H9 (cell line): ENCODE measurements around the gene CCDC149. TPM values are rescaled to one million over a fixed set of nuclear protein-coding genes. Genes with fewer than 3 reads are reported as not detected.

Experiments used
- DNase-seq: peaks from one replicate; pipeline ENCODE4 v3.0.0-alpha.2; 2017
- H2AFZ ChIP-seq: one replicate; pipeline ENCODE4 v1.6.1; 2013; ENCODE audit warnings: mild to moderate bottlenecking, low read length, control low read depth, moderate library complexity
- H2AK5ac ChIP-seq: 2 replicates; pipeline ENCODE4 v1.6.1; 2013; ENCODE audit warnings: low read length, control low read depth, mixed read lengths; ENCODE audit not compliant: insufficient read length
- H2BK120ac ChIP-seq: one replicate; pipeline ENCODE4 v1.6.1; 2013; ENCODE audit warnings: low read depth, mild to moderate bottlenecking, low read length, control low read depth, inconsistent platforms; ENCODE audit not compliant: poor library complexity, severe bottlenecking
- H2BK12ac ChIP-seq: 2 replicates; pipeline ENCODE4 v1.6.1; 2013; ENCODE audit warnings: low read length, control low read depth, mixed read lengths, low read depth; ENCODE audit not compliant: insufficient read length
- H2BK15ac ChIP-seq: 2 replicates; pipeline ENCODE4 v1.6.1; 2013; ENCODE audit warnings: low read depth, low read length, control low read depth
- H2BK20ac ChIP-seq: one replicate; pipeline ENCODE4 v1.6.1; 2013; ENCODE audit warnings: low read depth, mild to moderate bottlenecking, low read length, control low read depth, inconsistent platforms; ENCODE audit not compliant: poor library complexity, severe bottlenecking
- H2BK5ac ChIP-seq: 2 replicates; pipeline ENCODE4 v1.6.1; 2013; ENCODE audit warnings: low read length, control low read depth, mixed read lengths; ENCODE audit not compliant: insufficient read length
- H3K14ac ChIP-seq: 2 replicates; pipeline ENCODE4 v1.6.1; 2013; ENCODE audit warnings: low read length, control low read depth; ENCODE audit not compliant: insufficient read depth
- H3K18ac ChIP-seq: 2 replicates; pipeline ENCODE4 v1.6.1; 2013; ENCODE audit warnings: low read depth, mild to moderate bottlenecking, mixed read lengths, low read length, control low read depth; ENCODE audit not compliant: insufficient read length
- H3K23ac ChIP-seq: 2 replicates; pipeline ENCODE4 v1.6.1; 2013; ENCODE audit warnings: low read length, control low read depth, mixed read lengths, low read depth; ENCODE audit not compliant: insufficient read length
- H3K23me2 ChIP-seq: 2 replicates; pipeline ENCODE4 v1.6.1; 2013; ENCODE audit warnings: low read depth, mild to moderate bottlenecking, mixed read lengths, low read length, control low read depth; ENCODE audit not compliant: insufficient read length, poor library complexity, severe bottlenecking
- H3K27ac ChIP-seq: 2 replicates; pipeline ENCODE4 v1.5.1; 2013; ENCODE audit warnings: low read length, control low read depth, mixed read lengths, low read depth; ENCODE audit not compliant: insufficient read length
- H3K27me3 ChIP-seq: 2 replicates; pipeline ENCODE4 v1.6.1; 2013; ENCODE audit warnings: low read length, control low read depth, inconsistent platforms; ENCODE audit not compliant: insufficient read depth
- H3K4ac ChIP-seq: 2 replicates; pipeline ENCODE4 v1.6.1; 2013; ENCODE audit warnings: low read depth, mild to moderate bottlenecking, control low read depth, inconsistent platforms, low read length, moderate library complexity
- H3K4me1 ChIP-seq: 2 replicates; pipeline ENCODE4 v1.6.1; 2013; ENCODE audit warnings: low read length, control low read depth, inconsistent platforms; ENCODE audit not compliant: insufficient read depth
- H3K4me2 ChIP-seq: 2 replicates; pipeline ENCODE4 v1.6.1; 2013; ENCODE audit warnings: low read length, control low read depth, mixed read lengths; ENCODE audit not compliant: insufficient read length, insufficient read depth
- H3K56ac ChIP-seq: 2 replicates; pipeline ENCODE4 v1.6.1; 2013; ENCODE audit warnings: low read depth, mild to moderate bottlenecking, mixed read lengths, low read length, control low read depth; ENCODE audit not compliant: insufficient read length
- H3K79me1 ChIP-seq: 2 replicates; pipeline ENCODE4 v1.6.1; 2013; ENCODE audit warnings: low read depth, mild to moderate bottlenecking, moderate library complexity, low read length, control low read depth, inconsistent platforms; ENCODE audit not compliant: insufficient read depth, poor library complexity, severe bottlenecking
- H3K79me2 ChIP-seq: 2 replicates; pipeline ENCODE4 v1.6.1; 2013; ENCODE audit warnings: low read length, control low read depth, inconsistent platforms; ENCODE audit not compliant: insufficient read depth
- H3K9ac ChIP-seq: 2 replicates; pipeline ENCODE4 v1.6.1; 2013; ENCODE audit warnings: low read length, control low read depth, mixed read lengths; ENCODE audit not compliant: insufficient read length; ENCODE audit errors: extremely low read depth
- H3K9me3 ChIP-seq: one replicate; pipeline ENCODE4 v1.6.1; 2013; ENCODE audit warnings: low read depth, low read length, inconsistent platforms; ENCODE audit not compliant: control insufficient read depth
- H3T11ph ChIP-seq: one replicate; pipeline ENCODE4 v1.6.1; 2013; ENCODE audit warnings: mild to moderate bottlenecking, low read length, control low read depth, inconsistent platforms
- H4K20me1 ChIP-seq: one replicate; pipeline ENCODE4 v1.6.1; 2013; ENCODE audit not compliant: control insufficient read depth, insufficient read length, insufficient read depth
- H4K5ac ChIP-seq: 2 replicates; pipeline ENCODE4 v1.6.1; 2013; ENCODE audit warnings: low read depth, mild to moderate bottlenecking, mixed read lengths, low read length, control low read depth; ENCODE audit not compliant: insufficient read length
- H4K8ac ChIP-seq: replicated peaks from 2 replicates; pipeline ENCODE4 v1.6.1; 2013; ENCODE audit warnings: low read length, control low read depth, mixed read lengths, low read depth; ENCODE audit not compliant: insufficient read length
- H4K91ac ChIP-seq: 2 replicates; pipeline ENCODE4 v1.6.1; 2013; ENCODE audit warnings: low read depth, mild to moderate bottlenecking, moderate library complexity, mixed read lengths, low read length, control low read depth; ENCODE audit not compliant: insufficient read length
- H3K27ac Mint-ChIP-seq, 3 experiments: 2 replicates in 2 of 3; 3 replicates in 1 of 3; pipeline ENCODE4 v1.8.0; 2020 to 2021; ENCODE audit warnings: mixed read lengths in 3 of 3, mild to moderate bottlenecking in 1 of 3, moderate library complexity in 1 of 3
- H3K27me3 Mint-ChIP-seq: 2 replicates; pipeline ENCODE4 v1.8.0; 2021; ENCODE audit warnings: low read depth, mild to moderate bottlenecking, moderate library complexity, mixed read lengths
- H3K36me3 Mint-ChIP-seq, 3 experiments: 2 replicates in 2 of 3; 3 replicates in 1 of 3; pipeline ENCODE4 v1.8.0; 2020 to 2021; ENCODE audit warnings: low read depth in 3 of 3, mixed read lengths in 3 of 3; ENCODE audit not compliant: insufficient read depth in 1 of 3
- H3K4me1 Mint-ChIP-seq, 2 experiments: 2 replicates each; pipeline ENCODE4 v1.8.0; 2020; ENCODE audit warnings: mixed read lengths in 2 of 2
- H3K4me3 Mint-ChIP-seq, 2 experiments: 2 replicates in 1 of 2; 3 replicates in 1 of 2; pipeline ENCODE4 v1.8.0; 2020 to 2021; ENCODE audit warnings: mild to moderate bottlenecking in 2 of 2, mixed read lengths in 2 of 2, moderate library complexity in 1 of 2
- H3K9me3 Mint-ChIP-seq, 2 experiments: 2 replicates in 1 of 2; 3 replicates in 1 of 2; pipeline ENCODE4 v1.8.0; 2020; ENCODE audit warnings: mild to moderate bottlenecking in 2 of 2, mixed read lengths in 2 of 2, moderate library complexity in 1 of 2
- whole genome bisulfite sequencing: extraction: QIAGEN DNeasy Blood & Tissue Kit; methylation state at CpG from one replicate; pipeline ENCODE4 v1.1.7; 2013; ENCODE audit warnings: missing lambda C conversion rate, low lambda C conversion rate, mixed read lengths; ENCODE audit not compliant: insufficient read length; ENCODE audit errors: extremely low coverage; 5-methylcytosine and 5-hydroxymethylcytosine counted together
- total RNA-seq: library from RNA; stranded (reverse); gene quantifications from 2 replicates; pipeline ENCODE4 v1.2.1, GENCODE V29; 2021
- TF ChIP-seq, protein P1 (sequence below): fragments of 200-600 bp; sonication (generic); conservative IDR thresholded peaks from 3 replicates; pipeline ENCODE4 v1.8.0; 2021; ENCODE audit warnings: antibody characterized with exemption, mild to moderate bottlenecking

CCDC149 gene
- total RNA-seq, 1 experiment from 2014 or later: 4.5 TPM

DNA sequence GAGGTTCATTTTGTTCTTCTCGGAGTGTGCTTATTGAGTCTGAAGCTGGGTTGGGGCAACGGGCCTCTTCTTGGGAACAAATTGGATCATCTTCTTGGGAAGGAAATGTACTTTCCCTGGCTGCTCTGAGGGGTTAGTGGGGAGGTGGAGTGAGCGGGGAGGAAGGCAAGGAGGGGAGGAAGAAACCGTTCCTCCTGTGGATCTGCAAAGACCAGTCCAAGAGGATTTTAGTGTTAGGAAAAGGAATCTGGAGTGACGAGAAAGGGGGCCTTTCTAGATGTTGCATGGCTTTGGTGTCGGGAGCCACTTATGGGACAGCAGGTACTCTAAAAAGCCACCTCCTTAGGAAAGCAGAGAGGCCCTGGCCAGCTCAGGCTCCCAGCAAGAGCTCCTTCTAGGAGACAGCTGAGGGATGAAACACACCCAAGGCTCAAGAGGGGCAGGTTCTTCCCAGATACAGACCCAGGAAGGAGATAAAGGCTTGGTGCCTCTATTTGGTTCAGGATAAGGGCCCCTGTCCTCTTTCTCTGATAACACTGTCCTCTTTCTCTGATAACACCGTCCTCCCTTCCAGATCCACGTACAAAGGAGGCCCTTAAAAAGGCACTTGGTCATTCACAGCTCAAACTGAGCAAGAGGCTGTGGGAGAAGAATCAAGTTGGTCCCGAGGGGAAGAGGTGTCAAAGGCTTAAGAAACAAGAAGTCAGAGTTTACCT, 117.0 kb downstream of the CCDC149 start:
- no peak overlapping the region for H3K23ac ChIP-seq
- H2BK5ac ChIP-seq: no peak overlapping the region
- Mint-ChIP-seq H3K27me3 (peaks cover 66% of the 10 kb centered on the region), H3K9me3 (peaks cover 0 to 4% of the 10 kb centered on the region in 2 experiments; a peak in 1 of 5 replicates), H3K4me3 (peak overlapping the region; percentile 30 to 77), H3K27ac (peak overlapping the region in 2 of 3 experiments; percentile 56 to 84; a peak in 4 of 7 replicates), H3K4me1 (peaks cover 22 to 28% of the 10 kb centered on the region in 2 experiments), H3K36me3 (no peaks in the 10 kb centered on the region; a peak in 1 of 7 replicates)
- no peak overlapping the region for H3K27ac ChIP-seq
- H3K4me2 ChIP-seq: peak overlapping the region; percentile 52
- H2BK20ac ChIP-seq: no peak overlapping the region
- no peak overlapping the region for H2BK12ac ChIP-seq
- no peak overlapping the region for H3K18ac ChIP-seq
- H3K9ac ChIP-seq: no peak overlapping the region
- H3K79me2 ChIP-seq: no peaks in the 10 kb centered on the region
- TF ChIP-seq, protein P1, sequence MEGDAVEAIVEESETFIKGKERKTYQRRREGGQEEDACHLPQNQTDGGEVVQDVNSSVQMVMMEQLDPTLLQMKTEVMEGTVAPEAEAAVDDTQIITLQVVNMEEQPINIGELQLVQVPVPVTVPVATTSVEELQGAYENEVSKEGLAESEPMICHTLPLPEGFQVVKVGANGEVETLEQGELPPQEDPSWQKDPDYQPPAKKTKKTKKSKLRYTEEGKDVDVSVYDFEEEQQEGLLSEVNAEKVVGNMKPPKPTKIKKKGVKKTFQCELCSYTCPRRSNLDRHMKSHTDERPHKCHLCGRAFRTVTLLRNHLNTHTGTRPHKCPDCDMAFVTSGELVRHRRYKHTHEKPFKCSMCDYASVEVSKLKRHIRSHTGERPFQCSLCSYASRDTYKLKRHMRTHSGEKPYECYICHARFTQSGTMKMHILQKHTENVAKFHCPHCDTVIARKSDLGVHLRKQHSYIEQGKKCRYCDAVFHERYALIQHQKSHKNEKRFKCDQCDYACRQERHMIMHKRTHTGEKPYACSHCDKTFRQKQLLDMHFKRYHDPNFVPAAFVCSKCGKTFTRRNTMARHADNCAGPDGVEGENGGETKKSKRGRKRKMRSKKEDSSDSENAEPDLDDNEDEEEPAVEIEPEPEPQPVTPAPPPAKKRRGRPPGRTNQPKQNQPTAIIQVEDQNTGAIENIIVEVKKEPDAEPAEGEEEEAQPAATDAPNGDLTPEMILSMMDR: no peak
- H3K27me3 ChIP-seq: peaks cover 14% of the 10 kb centered on the region; the same call in 1 of the 2 replicates
- peaks cover 15% of the 10 kb centered on the region for H3K23me2 ChIP-seq
- H2AK5ac ChIP-seq: no peak overlapping the region
- H3K56ac ChIP-seq: no peak overlapping the region
- H4K5ac ChIP-seq: no peak overlapping the region
- H2AFZ ChIP-seq: peak overlapping the region; percentile 25
- no peaks in the 10 kb centered on the region for H3K4me1 ChIP-seq
- H3K9me3 ChIP-seq: no peaks in the 10 kb centered on the region
- H2BK15ac ChIP-seq: no peak overlapping the region
- no peak overlapping the region for H3K14ac ChIP-seq
- no peaks in the 10 kb centered on the region for H4K20me1 ChIP-seq
- no peak for DNase-seq
- no peak overlapping the region for H4K8ac ChIP-seq
- H2BK120ac ChIP-seq: no peak overlapping the region
- no peak overlapping the region for H3T11ph ChIP-seq
- no peak overlapping the region for H4K91ac ChIP-seq
- no peaks in the 10 kb centered on the region for H3K79me1 ChIP-seq
- no CpG with 5 or more reads among the region's 9 CpGs for WGBS
- H3K4ac ChIP-seq: no peak overlapping the region
